HCT116 (cell line): ENCODE results near the gene MON2. TPM values are rescaled to one million over a fixed set of nuclear protein-coding genes. Genes with fewer than 3 reads are reported as not detected.

ENCODE experiments used
- ATAC-seq: fragments of 200-7000 bp; cut with Tn5 transposase; 2 replicates; pipeline ENCODE4 v1.9.1; 2020; ENCODE audit warnings: mild to moderate bottlenecking, moderate library complexity
- BruUV-seq: library from RNA; stranded (reverse); fragments of 400-500 nt; replicated peaks from 2 replicates; lab custom pipeline; 2021; lab: Mats Ljungman, UMichigan
- CTCF ChIA-PET: fragments of 300-600 bp; sonication (Branson Sonifier 250); formaldehyde crosslinking; loops from one replicate; lab custom pipeline; 2021; ENCODE audit warnings: antibody characterized with exemption; lab: Charles Lee
- POLR2A ChIA-PET: fragments of 300-600, 350-600 bp; sonication (Branson Sonifier 250); formaldehyde crosslinking; loops from one replicate; lab custom pipeline; 2021; ENCODE audit warnings: antibody characterized with exemption; lab: Charles Lee
- RAD21 ChIA-PET, 2 experiments: fragments of 300-600 bp; sonication (Branson Sonifier 250); formaldehyde crosslinking; loops; one replicate each; lab custom pipeline; 2023; ENCODE audit warnings: low total read pairs in 2 of 2; ENCODE audit not compliant: uncharacterized antibody in 2 of 2, unreplicated experiment in 2 of 2, low non-redundant PET in 1 of 2; lab: Charles Lee
- DNase-seq: peaks from one replicate; pipeline ENCODE4 v3.0.0-alpha.2; 2010; ENCODE audit warnings: low read depth, low spot score
- H2AFZ ChIP-seq: fragments of 200-600 bp; shearing (Covaris generic), sonication (generic); 2 replicates; pipeline ENCODE4 v1.6.1; 2017; ENCODE audit warnings: low read depth, mixed run types, mixed read lengths, antibody characterized with exemption, low read length; ENCODE audit not compliant: poor library complexity, severe bottlenecking
- H3K27ac ChIP-seq: 2 replicates; pipeline ENCODE4 v1.5.1; 2012; ENCODE audit warnings: low read depth, low read length
- H3K27me3 ChIP-seq: fragments of 200-600 bp; sonication (generic); 2 replicates; pipeline ENCODE4 v1.6.1; 2016; ENCODE audit warnings: mixed run types, low read length, mixed read lengths; ENCODE audit not compliant: insufficient read depth
- H3K36me3 ChIP-seq, 2 experiments: fragments of 200-500 bp in 1 of 2; fragments of 200-600 bp in 1 of 2; sonication (Bioruptor generic) in 1 of 2; sonication (generic) in 1 of 2; 2 replicates each; pipeline versions ENCODE4 v1.5.1 to v1.6.1; 2014 to 2016; ENCODE audit warnings: low read length in 2 of 2, inconsistent platforms in 1 of 2, mixed read lengths in 1 of 2, mixed run types in 1 of 2; ENCODE audit not compliant: insufficient read depth in 2 of 2, control insufficient read depth in 1 of 2
- H3K4me1 ChIP-seq, 2 experiments: fragments of 200-600 bp in 1 of 2; sonication (generic) in 1 of 2; 2 replicates each; pipeline versions ENCODE4 v1.5.1 to v1.6.1; 2012 to 2017; ENCODE audit warnings: low read length in 2 of 2, inconsistent platforms in 1 of 2, mild to moderate bottlenecking in 1 of 2, mixed read lengths in 1 of 2, mixed run types in 1 of 2, moderate library complexity in 1 of 2; ENCODE audit not compliant: insufficient read depth in 2 of 2, control insufficient read depth in 1 of 2
- H3K4me2 ChIP-seq: fragments of 200-600 bp; sonication (generic); 2 replicates; pipeline ENCODE4 v1.6.1; 2017; ENCODE audit warnings: mixed run types, low read length, mixed read lengths
- H3K4me3 ChIP-seq, 2 experiments: fragments of 200-600 bp in 1 of 2; sonication (generic) in 1 of 2; replicated peaks in 1 of 2; 2 replicates each; pipeline ENCODE4 v1.5.1; 2011 to 2016; ENCODE audit warnings: low read length in 2 of 2, control low read depth in 1 of 2, low read depth in 1 of 2, mild to moderate bottlenecking in 1 of 2, mixed read lengths in 1 of 2, mixed run types in 1 of 2
- H3K79me2 ChIP-seq: fragments of 200-600 bp; sonication (generic); 2 replicates; pipeline ENCODE4 v1.6.1; 2017; ENCODE audit warnings: mild to moderate bottlenecking, mixed run types, low read length, moderate library complexity, mixed read lengths; ENCODE audit not compliant: insufficient read depth
- H3K9ac ChIP-seq: fragments of 200-600 bp; sonication (generic); 2 replicates; pipeline ENCODE4 v1.6.1; 2016; ENCODE audit warnings: low read length, mixed read lengths
- H3K9me2 ChIP-seq: fragments of 200-600 bp; sonication (generic), shearing (Covaris generic); 2 replicates; pipeline ENCODE4 v1.6.1; 2017; ENCODE audit warnings: mixed run types, mild to moderate bottlenecking, moderate library complexity; ENCODE audit not compliant: insufficient read depth
- H3K9me3 ChIP-seq, 2 experiments: fragments of 200-500 bp in 1 of 2; fragments of 200-600 bp in 1 of 2; sonication (Bioruptor generic) in 1 of 2; sonication (generic) in 1 of 2; 2 replicates each; pipeline ENCODE4 v1.6.1; 2014 to 2017; ENCODE audit warnings: low read length in 2 of 2, mixed read lengths in 2 of 2, inconsistent platforms in 1 of 2, low read depth in 1 of 2, mild to moderate bottlenecking in 1 of 2, mixed run types in 1 of 2, moderate library complexity in 1 of 2; ENCODE audit not compliant: control insufficient read depth in 1 of 2, insufficient read depth in 1 of 2
- H4K20me1 ChIP-seq: fragments of 200-600 bp; sonication (generic), shearing (Covaris generic); 2 replicates; pipeline ENCODE4 v1.6.1; 2017; ENCODE audit warnings: mixed run types, mild to moderate bottlenecking, moderate library complexity; ENCODE audit not compliant: insufficient read depth
- EGR1 ChIP-seq: IDR thresholded peaks from 2 replicates; pipeline ENCODE4 v1.6.1; 2012; ENCODE audit warnings: low read depth
- FOSL1 ChIP-seq: IDR thresholded peaks from 2 replicates; pipeline ENCODE4 v1.6.1; 2012; ENCODE audit warnings: low read depth
- RAD21 ChIP-seq: IDR thresholded peaks from 2 replicates; pipeline ENCODE4 v1.6.1; 2012; ENCODE audit warnings: low read depth, mild to moderate bottlenecking
- ZNF274 ChIP-seq: fragments of 200-500 bp; sonication (Bioruptor generic); IDR thresholded peaks from 2 replicates; pipeline ENCODE4 v1.6.1; 2014; ENCODE audit warnings: mild to moderate bottlenecking, low read depth, low read length, inconsistent platforms
- intact Hi-C: fragments of 100-400 bp; cut with micrococcal nuclease; formaldehyde crosslinking; loops from 2 replicates; pipeline ENCODE4 v1.10.0; 2022
- total RNA-seq: library from RNA; stranded (reverse); gene quantifications from one replicate; pipeline ENCODE4 v1.2.1, GENCODE V29; 2021; ENCODE audit not compliant: unreplicated experiment
- TF ChIP-seq, protein P1 (sequence below), 3 experiments: fragments of 200-600 bp in 1 of 3; sonication (generic) in 1 of 3; IDR thresholded peaks in 2 of 3; conservative IDR thresholded peaks in 1 of 3; 2 replicates each; pipeline ENCODE4 v1.5.1; 2012 to 2017; ENCODE audit warnings: low read depth in 2 of 3, low read length in 2 of 3, antibody characterized with exemption in 1 of 3, borderline replicate concordance in 1 of 3, control low read depth in 1 of 3, mild to moderate bottlenecking in 1 of 3, mixed read lengths in 1 of 3, mixed run types in 1 of 3, moderate library complexity in 1 of 3; ENCODE audit not compliant: insufficient read depth in 1 of 3

MON2 gene
- total RNA-seq, 1 experiment from 2014 or later: 30.7 TPM

- Histone ChIP-seq H3K4me2 (peak overlapping the region; percentile 21; the same call in 1 of the 2 replicates), H3K9ac (no peak overlapping the region), H3K9me3 (no peaks in the 10 kb centered on the region), H3K27me3 (no peaks in the 10 kb centered on the region), H3K4me3 (no peak overlapping the region), H3K27ac (no peak overlapping the region), H3K79me2 (no peaks in the 10 kb centered on the region), H4K20me1 (no peaks in the 10 kb centered on the region), H3K36me3 (no peaks in the 10 kb centered on the region), H2AFZ (peak overlapping the region; percentile 87), H3K9me2 (no peaks in the 10 kb centered on the region), H3K4me1 (no peaks in the 10 kb centered on the region)
- TF ChIP-seq ZNF274 (no peak), RAD21 (peak; percentile 82), FOSL1 (no peak)
- TF ChIP-seq, protein P1, sequence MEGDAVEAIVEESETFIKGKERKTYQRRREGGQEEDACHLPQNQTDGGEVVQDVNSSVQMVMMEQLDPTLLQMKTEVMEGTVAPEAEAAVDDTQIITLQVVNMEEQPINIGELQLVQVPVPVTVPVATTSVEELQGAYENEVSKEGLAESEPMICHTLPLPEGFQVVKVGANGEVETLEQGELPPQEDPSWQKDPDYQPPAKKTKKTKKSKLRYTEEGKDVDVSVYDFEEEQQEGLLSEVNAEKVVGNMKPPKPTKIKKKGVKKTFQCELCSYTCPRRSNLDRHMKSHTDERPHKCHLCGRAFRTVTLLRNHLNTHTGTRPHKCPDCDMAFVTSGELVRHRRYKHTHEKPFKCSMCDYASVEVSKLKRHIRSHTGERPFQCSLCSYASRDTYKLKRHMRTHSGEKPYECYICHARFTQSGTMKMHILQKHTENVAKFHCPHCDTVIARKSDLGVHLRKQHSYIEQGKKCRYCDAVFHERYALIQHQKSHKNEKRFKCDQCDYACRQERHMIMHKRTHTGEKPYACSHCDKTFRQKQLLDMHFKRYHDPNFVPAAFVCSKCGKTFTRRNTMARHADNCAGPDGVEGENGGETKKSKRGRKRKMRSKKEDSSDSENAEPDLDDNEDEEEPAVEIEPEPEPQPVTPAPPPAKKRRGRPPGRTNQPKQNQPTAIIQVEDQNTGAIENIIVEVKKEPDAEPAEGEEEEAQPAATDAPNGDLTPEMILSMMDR (IDR thresholded peaks at IDR 0.05 in 2 of 3, conservative IDR thresholded peaks at IDR 0.05 in 1 of 3; ENCODE audit: borderline replicate concordance in 1 of 3, insufficient read depth in 1 of 3, low read depth in 2 of 3, low read length in 2 of 3): peak; percentile 61 to 81 (median 68); a peak in 5 of 6 replicates
- ATAC-seq (peak; percentile 86), DNase-seq (peak; percentile 44)
- ChIA-PET RAD21 (interaction anchor here (0.7 to 1.7 kb wide), 4 partner anchors 356 to 375 kb away, joined by 3 to 6 read pairs (median 4); no protein-coding TSS in a partner anchor), POLR2A (no interaction called here), CTCF (interaction anchor here (0.5 to 2.7 kb wide), 16 partner anchors 12 to 630 kb away, joined by 3 to 42 read pairs (median 5); no protein-coding TSS in a partner anchor)
- BruUV-seq: no TSS peak
- intact Hi-C loops: loop anchor here (1.0 to 5.0 kb wide), 5 partner anchors 144 to 631 kb away; no protein-coding TSS in a partner anchor
These were observed 28.4 kb upstream of the MON2 start for GRCh38 chr12:62438098-62438692.

- ChIA-PET RAD21 (no interaction called here), CTCF (no interaction called here), POLR2A (no interaction called here)
- H3K79me2 ChIP-seq: no peaks in the 10 kb centered on the region
- no peak overlapping the region for H2AFZ ChIP-seq
- no peak overlapping the region for H3K27ac ChIP-seq
- no peaks in the 10 kb centered on the region for H4K20me1 ChIP-seq
- BruUV-seq: no TSS peak
- no peaks in the 10 kb centered on the region for H3K9me3 ChIP-seq
- ATAC-seq (no peak), DNase-seq (no peak)
- H3K36me3 ChIP-seq: no peaks in the 10 kb centered on the region
- no peak overlapping the region for H3K4me2 ChIP-seq
- no peak overlapping the region for H3K4me3 ChIP-seq
- H3K4me1 ChIP-seq: no peaks in the 10 kb centered on the region
- no peaks in the 10 kb centered on the region; the same call in 1 of the 2 replicates for H3K9me2 ChIP-seq
- intact Hi-C loops: no loop called here
- TF ChIP-seq EGR1: no peak
- TF ChIP-seq, all 23 proteins: peak for 0
- Histone ChIP-seq H3K27me3 (no peaks in the 10 kb centered on the region), H3K9ac (no peak overlapping the region)
These were observed 19.7 kb upstream of the MON2 start for GRCh38 chr12:62446754-62447452.
